IMR-90 (cell line): Measurements from ENCODE around the gene NEUROD6. TPM values are rescaled to one million over a fixed set of nuclear protein-coding genes. Genes with fewer than 3 reads are reported as not detected.

Source experiments
- ATAC-seq: fragments of 200-7000 bp; cut with Tn5 transposase; 2 replicates; pipeline ENCODE4 v1.9.1; 2020; ENCODE audit warnings: low read depth, mild to moderate bottlenecking, moderate library complexity
- BruUV-seq: library from RNA; stranded (reverse); fragments of 400-500 nt; replicated peaks from 2 replicates; lab custom pipeline; 2021; lab: Mats Ljungman, UMichigan
- CTCF ChIA-PET: fragments of 300-600 bp; formaldehyde crosslinking; extraction: SDS; loops from one replicate; lab custom pipeline; 2021; ENCODE audit warnings: antibody characterized with exemption; lab: Yijun Ruan, JAX
- POLR2A ChIA-PET: fragments of 300-600 bp; sonication (Branson Sonifier 250); formaldehyde crosslinking; loops from one replicate; lab custom pipeline; 2022; ENCODE audit warnings: antibody characterized with exemption; ENCODE audit not compliant: unreplicated experiment; lab: Charles Lee
- DNase-seq: peaks from one replicate; pipeline ENCODE4 v3.0.0; 2013
- H2AFZ ChIP-seq: replicated peaks from 2 replicates; pipeline ENCODE3; 2013; ENCODE audit warnings: low read length, mild to moderate bottlenecking; ENCODE audit not compliant: poor library complexity
- H2AK5ac ChIP-seq: 2 replicates; pipeline ENCODE4 v1.6.1; 2013; ENCODE audit warnings: low read depth, low read length, inconsistent platforms
- H2AK9ac ChIP-seq: replicated peaks from 2 replicates; pipeline ENCODE3; 2013; ENCODE audit warnings: mild to moderate bottlenecking, low read depth, low read length, moderate library complexity; ENCODE audit not compliant: poor library complexity
- H2BK120ac ChIP-seq: 2 replicates; pipeline ENCODE4 v1.6.1; 2013; ENCODE audit warnings: low read depth, low read length, inconsistent platforms
- H2BK15ac ChIP-seq: 3 replicates; pipeline ENCODE4 v1.6.1; 2013; ENCODE audit warnings: low read depth, low read length, inconsistent platforms
- H2BK20ac ChIP-seq: 2 replicates; pipeline ENCODE4 v1.6.1; 2013; ENCODE audit warnings: low read depth, mild to moderate bottlenecking, inconsistent platforms, low read length, moderate library complexity
- H2BK5ac ChIP-seq: 2 replicates; pipeline ENCODE4 v1.6.1; 2013; ENCODE audit warnings: mild to moderate bottlenecking, low read depth, low read length, inconsistent platforms; ENCODE audit not compliant: poor library complexity, severe bottlenecking
- H3K14ac ChIP-seq: replicated peaks from 2 replicates; pipeline ENCODE4 v1.6.1; 2013; ENCODE audit warnings: low read depth, low read length, inconsistent platforms
- H3K18ac ChIP-seq: 2 replicates; pipeline ENCODE4 v1.6.1; 2013; ENCODE audit warnings: low read depth, low read length, control low read depth
- H3K23ac ChIP-seq: 2 replicates; pipeline ENCODE4 v1.6.1; 2013; ENCODE audit warnings: low read depth, low read length, inconsistent platforms
- H3K27ac ChIP-seq: 2 replicates; pipeline ENCODE4 v1.5.1; 2013; ENCODE audit warnings: mild to moderate bottlenecking, control low read depth, low read length; ENCODE audit not compliant: insufficient read depth
- H3K27me3 ChIP-seq: 2 replicates; pipeline ENCODE4 v1.6.1; 2013; ENCODE audit warnings: low read length; ENCODE audit not compliant: control insufficient read depth, insufficient read depth
- H3K36me3 ChIP-seq: 2 replicates; pipeline ENCODE4 v1.6.1; 2013; ENCODE audit warnings: low read length, mixed read lengths; ENCODE audit not compliant: control insufficient read depth, insufficient read depth
- H3K4ac ChIP-seq: 2 replicates; pipeline ENCODE4 v1.6.1; 2013; ENCODE audit warnings: low read depth, low read length, inconsistent platforms
- H3K4me1 ChIP-seq: 2 replicates; pipeline ENCODE4 v1.6.1; 2013; ENCODE audit warnings: low read length, mixed read lengths; ENCODE audit not compliant: control insufficient read depth, insufficient read depth
- H3K4me2 ChIP-seq: 2 replicates; pipeline ENCODE4 v1.6.1; 2013; ENCODE audit warnings: low read depth, mild to moderate bottlenecking, control low read depth, low read length, moderate library complexity
- H3K4me3 ChIP-seq: 2 replicates; pipeline ENCODE4 v1.5.1; 2013; ENCODE audit warnings: low read depth, mild to moderate bottlenecking, control low read depth, low read length, moderate library complexity; ENCODE audit not compliant: insufficient read depth
- H3K56ac ChIP-seq: 2 replicates; pipeline ENCODE4 v1.6.1; 2013; ENCODE audit warnings: low read length, inconsistent platforms; ENCODE audit not compliant: insufficient read depth; ENCODE audit errors: extremely low read depth
- H3K79me1 ChIP-seq, 2 experiments: 2 replicates each; pipeline ENCODE4 v1.6.1; 2013; ENCODE audit warnings: low read length in 2 of 2, inconsistent platforms in 1 of 2, low read depth in 1 of 2
- H3K9ac ChIP-seq: 2 replicates; pipeline ENCODE4 v1.6.1; 2013; ENCODE audit warnings: low read depth, low read length, control low read depth
- H3K9me1 ChIP-seq: 2 replicates; pipeline ENCODE4 v1.6.1; 2013; ENCODE audit warnings: low read length, inconsistent platforms; ENCODE audit not compliant: insufficient read depth
- H3K9me3 ChIP-seq: 2 replicates; pipeline ENCODE4 v1.6.1; 2013; ENCODE audit warnings: low read length; ENCODE audit not compliant: control insufficient read depth, insufficient read depth
- H4K20me1 ChIP-seq: 2 replicates; pipeline ENCODE4 v1.6.1; 2013; ENCODE audit warnings: low read length, inconsistent platforms; ENCODE audit not compliant: insufficient read depth
- H4K5ac ChIP-seq: 2 replicates; pipeline ENCODE4 v1.6.1; 2013; ENCODE audit warnings: mild to moderate bottlenecking, low read depth, low read length, control low read depth
- H4K8ac ChIP-seq, 2 experiments: 2 replicates each; pipeline ENCODE4 v1.6.1; 2013; ENCODE audit warnings: low read depth in 2 of 2, low read length in 2 of 2, control low read depth in 1 of 2, inconsistent platforms in 1 of 2
- H4K91ac ChIP-seq: 2 replicates; pipeline ENCODE4 v1.6.1; 2013; ENCODE audit warnings: low read depth, low read length, inconsistent platforms; ENCODE audit not compliant: insufficient read depth
- BHLHE40 ChIP-seq: fragments of 150-350 bp; IDR thresholded peaks from 2 replicates; pipeline ENCODE4 v1.6.1; 2016; ENCODE audit warnings: mild to moderate bottlenecking, low read depth, low read length
- CEBPB ChIP-seq: IDR thresholded peaks from 2 replicates; pipeline ENCODE4 v1.6.1; 2012; ENCODE audit warnings: low read depth, low read length, improper control_type of control experiment
- CHD1 ChIP-seq: IDR thresholded peaks from 2 replicates; pipeline ENCODE4 v1.6.1; 2012; ENCODE audit warnings: low read depth, low read length, improper control_type of control experiment
- CTCF ChIP-seq: conservative IDR thresholded peaks from 2 replicates; pipeline ENCODE4 v1.5.1; 2012; ENCODE audit warnings: mild to moderate bottlenecking, low read depth, low read length, improper control_type of control experiment
- ELK1 ChIP-seq: fragments of 150-350 bp; IDR thresholded peaks from 2 replicates; pipeline ENCODE4 v1.6.1; 2016; ENCODE audit warnings: low read depth, mild to moderate bottlenecking, low read length, moderate library complexity, borderline replicate concordance
- FOS ChIP-seq: fragments of 150-350 bp; IDR thresholded peaks from 2 replicates; pipeline ENCODE4 v1.6.1; 2016; ENCODE audit warnings: low read depth, low read length
- MAFK ChIP-seq: IDR thresholded peaks from 2 replicates; pipeline ENCODE4 v1.6.1; 2012; ENCODE audit warnings: low read depth, low read length, improper control_type of control experiment
- MAZ ChIP-seq: IDR thresholded peaks from 2 replicates; pipeline ENCODE4 v1.6.1; 2012; ENCODE audit warnings: low read depth, mild to moderate bottlenecking, low read length, improper control_type of control experiment, moderate library complexity, borderline replicate concordance
- MXI1 ChIP-seq: IDR thresholded peaks from 2 replicates; pipeline ENCODE4 v1.6.1; 2012; ENCODE audit warnings: low read depth, mild to moderate bottlenecking, low read length, moderate library complexity, borderline replicate concordance
- NFE2L2 ChIP-seq: fragments of 150-350 bp; IDR thresholded peaks from 2 replicates; pipeline ENCODE4 v1.6.1; 2016; ENCODE audit warnings: low read depth, mild to moderate bottlenecking, low read length
- POLR2A ChIP-seq: IDR thresholded peaks from 2 replicates; pipeline ENCODE4 v1.6.1; 2012; ENCODE audit warnings: mild to moderate bottlenecking, low read depth, low read length
- RAD21 ChIP-seq: IDR thresholded peaks from 2 replicates; pipeline ENCODE4 v1.6.1; 2012; ENCODE audit warnings: low read length, improper control_type of control experiment
- RCOR1 ChIP-seq: IDR thresholded peaks from 2 replicates; pipeline ENCODE4 v1.6.1; 2012; ENCODE audit warnings: mild to moderate bottlenecking, low read length, improper control_type of control experiment; ENCODE audit not compliant: insufficient replicate concordance
- RFX5 ChIP-seq: IDR thresholded peaks from 2 replicates; pipeline ENCODE4 v1.8.0; 2012; ENCODE audit warnings: low read depth, mild to moderate bottlenecking, low read length, moderate library complexity
- SMC3 ChIP-seq: fragments of 150-350 bp; IDR thresholded peaks from 2 replicates; pipeline ENCODE4 v1.6.1; 2016; ENCODE audit warnings: low read depth, mild to moderate bottlenecking, antibody characterized with exemption, low read length, moderate library complexity
- dilution Hi-C: fragments of 300-500 bp; cut with HindIII; formaldehyde crosslinking; loops from one replicate; pipeline ENCODE4 v1.14.3; 2018; ENCODE audit warnings: low sequenced_read_pairs; ENCODE audit not compliant: unreplicated experiment
- in situ Hi-C: fragments of 300-500 bp; cut with MboI; formaldehyde crosslinking; loops from 3 replicates; pipeline ENCODE4 v1.14.3; 2019; ENCODE audit warnings: low sequenced_read_pairs, inconsistent platforms, mixed read lengths
- intact Hi-C: fragments of 100-400 bp; cut with micrococcal nuclease; formaldehyde crosslinking; loops from 2 replicates; pipeline ENCODE4 v1.10.0; 2022
- polyA plus RNA-seq, 3 experiments: library from polyadenylated mRNA; depleted of rRNA; stranded (reverse); fragments of >200 nt; gene quantifications; 2 replicates each; pipeline ENCODE4 v1.2.3, GENCODE V29; 2012; ENCODE audit warnings: low replicate concordance in 1 of 3
- total RNA-seq: library from RNA; depleted of rRNA; stranded (reverse); fragments of >200 nt; gene quantifications from 2 replicates; pipeline ENCODE4 v1.2.3, GENCODE V29; 2012
- TF ChIP-seq, protein P1 (sequence below): fragments of 150-350 bp; IDR thresholded peaks from 2 replicates; pipeline ENCODE4 v1.6.1; 2017; ENCODE audit warnings: mild to moderate bottlenecking, antibody characterized with exemption, low read length, low read depth

The NEUROD6 gene
- total and polyA plus RNA-seq, 2 of the 4 experiments (the other 2 are of a cell fraction), result not detected

GRCh38 chr7:31320675-31321074 lies 19.9 kb downstream of the NEUROD6 start:
- H2AK5ac ChIP-seq, result no peak overlapping the region
- no peak overlapping the region for H3K4me3 ChIP-seq
- no peak for ATAC-seq
- no peaks in the 10 kb centered on the region for H4K20me1 ChIP-seq
- no peak overlapping the region for H2BK20ac ChIP-seq
- TF ChIP-seq RAD21 (no peak), RFX5 (no peak), MAZ (no peak), BHLHE40 (no peak), RCOR1 (no peak), CEBPB (no peak), CTCF (no peak), MAFK (no peak), POLR2A (no peak), SMC3 (no peak), FOS (no peak), ELK1 (no peak), MXI1 (no peak), CHD1 (no peak), NFE2L2 (no peak)
- TF ChIP-seq, protein P1, sequence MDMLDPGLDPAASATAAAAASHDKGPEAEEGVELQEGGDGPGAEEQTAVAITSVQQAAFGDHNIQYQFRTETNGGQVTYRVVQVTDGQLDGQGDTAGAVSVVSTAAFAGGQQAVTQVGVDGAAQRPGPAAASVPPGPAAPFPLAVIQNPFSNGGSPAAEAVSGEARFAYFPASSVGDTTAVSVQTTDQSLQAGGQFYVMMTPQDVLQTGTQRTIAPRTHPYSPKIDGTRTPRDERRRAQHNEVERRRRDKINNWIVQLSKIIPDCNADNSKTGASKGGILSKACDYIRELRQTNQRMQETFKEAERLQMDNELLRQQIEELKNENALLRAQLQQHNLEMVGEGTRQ, result no peak
- in situ Hi-C loops (no loop called here), dilution Hi-C loops (no loop called here), intact Hi-C loops (no loop called here)
- BruUV-seq, result no TSS peak
- H4K5ac ChIP-seq, result no peak overlapping the region
- H3K56ac ChIP-seq, result no peak overlapping the region
- H3K14ac ChIP-seq, result no peak overlapping the region
- H2AFZ ChIP-seq, result no peak overlapping the region
- H2AK9ac ChIP-seq, result no peak overlapping the region
- POLR2A ChIA-PET, result no interaction called here
- H2BK120ac ChIP-seq, result no peak overlapping the region
- no peaks in the 10 kb centered on the region for H3K4me1 ChIP-seq
- H3K18ac ChIP-seq, result no peak overlapping the region
- no peak overlapping the region for H4K91ac ChIP-seq
- H3K4ac ChIP-seq, result no peak overlapping the region
- no peak overlapping the region for H2BK15ac ChIP-seq
- H3K79me1 ChIP-seq, result no peaks in the 10 kb centered on the region
- no peak overlapping the region for H4K8ac ChIP-seq
- no peaks in the 10 kb centered on the region for H3K36me3 ChIP-seq
- H3K23ac ChIP-seq, result no peak overlapping the region
- no peaks in the 10 kb centered on the region; the same call in 1 of the 2 replicates for H3K9me1 ChIP-seq
- no peak for DNase-seq
- H3K9ac ChIP-seq, result no peak overlapping the region
- H3K27me3 ChIP-seq, result no peaks in the 10 kb centered on the region
- H3K9me3 ChIP-seq, result no peaks in the 10 kb centered on the region
- H2BK5ac ChIP-seq, result no peak overlapping the region
- no peak overlapping the region for H3K4me2 ChIP-seq
- no peak overlapping the region for H3K27ac ChIP-seq
- CTCF ChIA-PET, result no interaction called here
